HepG2 (cell line): ENCODE measurements around the gene SLC38A3. TPM values are rescaled to one million over a fixed set of nuclear protein-coding genes. Genes with fewer than 3 reads are reported as not detected.

Experiments
- FUBP1 ChIP-seq: sonication (generic); formaldehyde crosslinking; IDR thresholded peaks from 2 replicates; pipeline ENCODE4 v1.5.1; 2020; ENCODE audit warnings: missing genetic modification reagents, mild to moderate bottlenecking, borderline replicate concordance
- HNRNPH1 ChIP-seq: fragments of 200-400 bp; formaldehyde crosslinking; optimal IDR thresholded peaks from 2 replicates; pipeline ENCODE3; 2017; ENCODE audit warnings: mild to moderate bottlenecking, low read depth, low read length
- MTF1 ChIP-seq: sonication (generic); formaldehyde crosslinking; IDR thresholded peaks from 2 replicates; pipeline ENCODE4 v1.5.0; 2020; ENCODE audit warnings: missing genetic modification reagents
- MTF2 ChIP-seq: sonication (generic); formaldehyde crosslinking; IDR thresholded peaks from 2 replicates; pipeline ENCODE4 v1.5.0; 2020; ENCODE audit warnings: missing genetic modification reagents, borderline replicate concordance
- NR2F2 ChIP-seq: IDR thresholded peaks from 2 replicates; pipeline ENCODE4 v1.6.1; 2012; ENCODE audit warnings: low read depth, inconsistent platforms, borderline replicate concordance
- RBM22 ChIP-seq: fragments of 200-400 bp; formaldehyde crosslinking; optimal IDR thresholded peaks from 2 replicates; pipeline ENCODE3; 2017; ENCODE audit warnings: mild to moderate bottlenecking, low read length, moderate library complexity
- SMC3 ChIP-seq: IDR thresholded peaks from 2 replicates; pipeline ENCODE4 v1.6.1; 2011; ENCODE audit warnings: low read length, improper control_type of control experiment
- SRSF4 ChIP-seq: fragments of 200-400 bp; formaldehyde crosslinking; IDR thresholded peaks from one replicate; pipeline ENCODE4 v1.6.1; 2018; ENCODE audit warnings: mild to moderate bottlenecking, low read depth, low read length, moderate library complexity; ENCODE audit not compliant: poor library complexity, severe bottlenecking
- YEATS2 ChIP-seq: sonication (generic); formaldehyde crosslinking; IDR thresholded peaks from 2 replicates; pipeline ENCODE4 v1.4.0; 2020; ENCODE audit warnings: missing genetic modification reagents, borderline replicate concordance
- ZBTB14 ChIP-seq: sonication (generic); formaldehyde crosslinking; IDR thresholded peaks from 2 replicates; pipeline ENCODE4 v1.4.0; 2020; ENCODE audit warnings: missing genetic modification reagents
- ZBTB33 ChIP-seq: sonication (generic); formaldehyde crosslinking; IDR thresholded peaks from 2 replicates; pipeline ENCODE4 v1.4.0; 2020; ENCODE audit warnings: missing genetic modification reagents
- ZC3H13 ChIP-seq: sonication (generic); formaldehyde crosslinking; IDR thresholded peaks from 2 replicates; pipeline ENCODE4 v1.8.1; 2023; ENCODE audit warnings: mild to moderate bottlenecking, missing genetic modification reagents, moderate library complexity
- ZNF354B ChIP-seq: sonication (generic); formaldehyde crosslinking; IDR thresholded peaks from 2 replicates; pipeline ENCODE4 v1.8.0; 2022; ENCODE audit warnings: mild to moderate bottlenecking, missing genetic modification reagents
- ZNF513 ChIP-seq: sonication (generic); formaldehyde crosslinking; conservative IDR thresholded peaks from 2 replicates; pipeline ENCODE4 v1.5.0; 2020; ENCODE audit warnings: missing genetic modification reagents
- polyA plus RNA-seq, 8 experiments: library from polyadenylated mRNA; depleted of rRNA in 3 of 8; stranded (reverse) in 7 of 8; unstranded in 1 of 8; fragments of >200 nt; fragmentation: Illumina TruSeq in 4 of 8; extraction: Trizol in 4 of 8; gene quantifications; 2 replicates each; pipeline versions ENCODE4 v1.2.1 to v1.2.3, GENCODE V29; 2011 to 2016; ENCODE audit warnings: low read depth in 4 of 8, missing spikeins in 1 of 8, mixed read lengths in 1 of 8; ENCODE audit not compliant: insufficient read depth in 1 of 8
- total RNA-seq, 5 experiments: library from RNA; depleted of rRNA; stranded (reverse); fragments of >200 nt; fragmentation: Illumina TruSeq; extraction: Trizol; gene quantifications; 2 replicates each; pipeline ENCODE4 v1.2.3, GENCODE V29; 2016; ENCODE audit warnings: low read depth in 1 of 5
- TF ChIP-seq, protein P1 (sequence below): sonication (generic); formaldehyde crosslinking; IDR thresholded peaks from 2 replicates; pipeline ENCODE4 v1.5.1; 2020; ENCODE audit warnings: missing genetic modification reagents, mild to moderate bottlenecking, borderline replicate concordance
- TF ChIP-seq, protein P2 (sequence below): sonication (generic); formaldehyde crosslinking; IDR thresholded peaks from 2 replicates; pipeline ENCODE4 v1.8.1; 2023; ENCODE audit warnings: mild to moderate bottlenecking, inconsistent platforms, moderate library complexity, missing genetic modification reagents, borderline replicate concordance
- TF ChIP-seq, protein P3 (sequence below): sonication (generic); formaldehyde crosslinking; IDR thresholded peaks from 2 replicates; pipeline ENCODE4 v1.4.0; 2020; ENCODE audit warnings: missing genetic modification reagents

SLC38A3 gene
- total and polyA plus RNA-seq, 2 of the 13 experiments (the other 11 are each of a cell fraction or from before 2014, with no cell fraction given), result 29.8 to 164 TPM

DNA sequence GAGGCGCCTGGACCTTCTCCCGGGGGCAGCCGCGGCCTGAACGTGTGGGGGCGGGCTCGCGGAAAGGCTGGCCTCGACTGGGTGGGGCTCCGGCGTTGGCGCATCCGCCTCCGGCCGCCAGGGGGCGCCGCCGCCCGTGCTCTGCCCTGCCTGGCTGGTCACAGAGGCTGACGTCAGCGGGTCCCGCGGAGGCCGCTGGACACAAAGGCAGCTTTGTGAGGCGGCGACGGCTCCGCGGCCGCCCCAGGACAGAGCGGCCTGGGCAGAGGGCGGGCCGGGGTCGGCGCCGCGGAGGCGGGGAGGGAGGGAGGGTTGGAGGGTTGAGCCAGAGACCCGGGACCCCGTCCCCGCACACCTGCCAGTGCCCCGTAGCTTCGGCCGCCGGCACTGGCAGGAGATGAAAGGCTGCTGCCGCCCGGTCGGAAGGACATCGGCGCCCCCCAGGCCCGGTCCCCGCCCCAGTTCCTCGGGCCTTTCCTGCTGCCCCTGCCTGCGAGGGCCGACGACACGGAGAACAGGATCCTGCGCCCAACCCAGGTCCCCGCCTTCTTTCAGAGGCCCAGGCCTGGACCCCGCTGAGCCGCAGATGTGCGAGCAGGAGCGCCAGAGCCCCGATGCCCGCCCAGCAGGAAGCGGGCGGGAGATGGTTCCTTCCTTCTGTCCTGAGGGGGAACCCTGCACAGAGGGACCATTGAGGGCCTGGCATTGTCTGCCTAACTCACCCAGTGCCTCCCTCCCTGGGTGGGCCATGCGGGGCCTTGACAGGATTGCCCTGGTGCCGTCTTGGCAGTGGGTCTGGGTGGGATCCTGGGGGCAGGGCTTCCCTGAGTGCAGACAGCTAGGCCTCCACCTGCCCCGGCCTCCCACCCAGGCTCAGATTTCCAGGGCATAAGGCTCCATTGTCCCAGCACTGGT lies 55.2 kb downstream of the SLC38A3 start (continued):
- no peak for TF ChIP-seq FUBP1 (CRISPR knock-in tag)
- peak; percentile 53; the same call in 1 of the 2 replicates for TF ChIP-seq SMC3
- TF ChIP-seq, protein P1, sequence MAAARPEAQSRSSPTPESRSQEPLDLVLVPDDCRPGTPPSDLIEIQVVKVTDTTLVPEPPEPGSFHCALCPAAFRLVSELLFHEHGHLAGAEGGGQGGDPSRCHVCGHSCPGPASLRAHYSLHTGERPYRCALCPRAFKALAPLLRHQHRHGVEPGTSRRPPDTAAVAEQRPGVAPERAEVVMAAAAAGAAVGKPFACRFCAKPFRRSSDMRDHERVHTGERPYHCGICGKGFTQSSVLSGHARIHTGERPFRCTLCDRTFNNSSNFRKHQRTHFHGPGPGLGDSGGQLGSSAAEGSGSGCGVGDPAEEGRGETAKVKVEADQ (CRISPR knock-in tag), result peak; percentile 49; the same call in 1 of the 2 replicates
- TF ChIP-seq ZNF354B (CRISPR knock-in tag), result no peak
- 0 out of 2 replicates have a peak, but pooled peaks have one; percentile 48 for TF ChIP-seq MTF1
- TF ChIP-seq ZC3H13 (CRISPR knock-in tag), result peak; percentile 91
- no peak for TF ChIP-seq HNRNPH1
- TF ChIP-seq, protein P2, sequence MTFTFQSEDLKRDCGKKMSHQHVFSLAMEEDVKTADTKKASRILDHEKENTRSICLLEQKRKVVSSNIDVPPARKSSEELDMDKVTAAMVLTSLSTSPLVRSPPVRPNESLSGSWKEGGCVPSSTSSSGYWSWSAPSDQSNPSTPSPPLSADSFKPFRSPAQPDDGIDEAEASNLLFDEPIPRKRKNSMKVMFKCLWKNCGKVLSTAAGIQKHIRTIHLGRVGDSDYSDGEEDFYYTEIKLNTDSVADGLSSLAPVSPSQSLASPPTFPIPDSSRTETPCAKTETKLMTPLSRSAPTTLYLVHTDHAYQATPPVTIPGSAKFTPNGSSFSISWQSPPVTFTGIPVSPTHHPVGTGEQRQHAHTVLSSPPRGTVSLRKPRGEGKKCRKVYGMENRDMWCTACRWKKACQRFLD (CRISPR knock-in tag), result peak; percentile 50; the same call in 1 of the 2 replicates
- no peak for TF ChIP-seq YEATS2 (CRISPR knock-in tag)
- TF ChIP-seq RBM22, result no peak
- 0 out of 2 replicates have a peak, but pooled peaks have one; percentile 38 for TF ChIP-seq ZBTB14
- TF ChIP-seq, protein P3, sequence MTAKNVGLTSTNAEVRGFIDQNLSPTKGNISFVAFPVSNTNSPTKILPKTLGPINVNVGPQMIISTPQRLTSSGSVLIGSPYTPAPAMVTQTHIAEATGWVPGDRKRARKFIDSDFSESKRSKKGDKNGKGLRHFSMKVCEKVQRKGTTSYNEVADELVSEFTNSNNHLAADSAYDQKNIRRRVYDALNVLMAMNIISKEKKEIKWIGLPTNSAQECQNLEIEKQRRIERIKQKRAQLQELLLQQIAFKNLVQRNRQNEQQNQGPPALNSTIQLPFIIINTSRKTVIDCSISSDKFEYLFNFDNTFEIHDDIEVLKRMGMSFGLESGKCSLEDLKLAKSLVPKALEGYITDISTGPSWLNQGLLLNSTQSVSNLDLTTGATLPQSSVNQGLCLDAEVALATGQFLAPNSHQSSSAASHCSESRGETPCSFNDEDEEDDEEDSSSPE (CRISPR knock-in tag), result peak; percentile 49
- TF ChIP-seq ZBTB33 (CRISPR knock-in tag), result peak; percentile 89
- no peak for TF ChIP-seq ZNF513 (CRISPR knock-in tag)
- TF ChIP-seq NR2F2, result no peak
- TF ChIP-seq SRSF4, result no peak
- TF ChIP-seq MTF2 (CRISPR knock-in tag), result no peak
